SK-N-SH treated with all-trans-retinoic acid at 6 μM for 48 hours (cell line): Measurements from ENCODE around the gene RIPOR3.

ENCODE experiments used
- ATAC-seq: fragments of 200-7000 bp; cut with Tn5 transposase; 3 replicates; pipeline ENCODE4 v1.9.1; 2020; ENCODE audit warnings: mild to moderate bottlenecking, moderate library complexity
- BACH2 ChIP-seq: fragments of 250-450 bp; sonication (Bioruptor Pico); IDR thresholded peaks from 2 replicates; pipeline ENCODE4 v1.9.0; 2021; ENCODE audit warnings: mild to moderate bottlenecking, borderline replicate concordance
- CREB5 ChIP-seq: fragments of 250-450 bp; sonication (Bioruptor Pico); IDR thresholded peaks from 2 replicates; pipeline ENCODE4 v1.5.1; 2020; ENCODE audit warnings: low read depth, mild to moderate bottlenecking, moderate library complexity
- CSDC2 ChIP-seq: fragments of 250-450 bp; sonication (Bioruptor Pico); IDR thresholded peaks from 2 replicates; pipeline ENCODE4 v1.5.0; 2020; ENCODE audit warnings: mild to moderate bottlenecking, moderate library complexity
- CSRNP3 ChIP-seq: fragments of 250-450 bp; sonication (Bioruptor Pico); IDR thresholded peaks from 2 replicates; pipeline ENCODE4 v1.5.1; 2021; ENCODE audit warnings: mild to moderate bottlenecking, moderate library complexity
- ESRRG ChIP-seq: fragments of 250-450 bp; sonication (Bioruptor Pico); IDR thresholded peaks from 2 replicates; pipeline ENCODE4 v1.6.1; 2021; ENCODE audit warnings: mild to moderate bottlenecking
- ISL1 ChIP-seq: fragments of 250-450 bp; sonication (Bioruptor Pico); IDR thresholded peaks from 2 replicates; pipeline ENCODE4 v2.1.2; 2022; ENCODE audit warnings: mild to moderate bottlenecking, moderate library complexity
- OSR1 ChIP-seq: fragments of 250-450 bp; sonication (Bioruptor Pico); IDR thresholded peaks from 2 replicates; pipeline ENCODE4 v1.8.0; 2022; ENCODE audit warnings: moderate library complexity, mild to moderate bottlenecking, inconsistent platforms
- PATZ1 ChIP-seq: fragments of 250-450 bp; sonication (Bioruptor Pico); IDR thresholded peaks from 2 replicates; pipeline ENCODE4 v1.8.0; 2020; ENCODE audit warnings: mild to moderate bottlenecking, moderate library complexity, borderline replicate concordance
- POU6F1 ChIP-seq: fragments of 250-450 bp; sonication (Bioruptor Pico); IDR thresholded peaks from 2 replicates; pipeline ENCODE4 v1.8.0; 2021; ENCODE audit warnings: low read depth, mild to moderate bottlenecking, moderate library complexity, borderline replicate concordance
- PPARA ChIP-seq: fragments of 250-450 bp; sonication (Bioruptor Pico); IDR thresholded peaks from 2 replicates; pipeline ENCODE4 v1.5.0; 2020; ENCODE audit warnings: mild to moderate bottlenecking, borderline replicate concordance
- RARB ChIP-seq: fragments of 250-450 bp; sonication (Bioruptor Pico); IDR thresholded peaks from 2 replicates; pipeline ENCODE4 v1.8.0; 2021; ENCODE audit warnings: mild to moderate bottlenecking, moderate library complexity
- TCF4 ChIP-seq: fragments of 250-450 bp; sonication (Bioruptor Pico); IDR thresholded peaks from 2 replicates; pipeline ENCODE4 v1.8.0; 2021; ENCODE audit warnings: mild to moderate bottlenecking, moderate library complexity, borderline replicate concordance
- TOX ChIP-seq: fragments of 250-450 bp; sonication (Bioruptor Pico); IDR thresholded peaks from 2 replicates; pipeline ENCODE4 v1.8.0; 2021; ENCODE audit warnings: mild to moderate bottlenecking, moderate library complexity, borderline replicate concordance
- ZC3H10 ChIP-seq: fragments of 250-450 bp; sonication (Bioruptor Pico); IDR thresholded peaks from 2 replicates; pipeline ENCODE4 v1.5.1; 2021; ENCODE audit warnings: mild to moderate bottlenecking, moderate library complexity
- ZFP3 ChIP-seq: fragments of 250-450 bp; sonication (Bioruptor Pico); IDR thresholded peaks from 2 replicates; pipeline ENCODE4 v1.5.0; 2020; ENCODE audit warnings: mild to moderate bottlenecking, moderate library complexity
- ZFP30 ChIP-seq: fragments of 450-650 bp; formaldehyde crosslinking; IDR thresholded peaks from 2 replicates; pipeline ENCODE4 v1.5.0; 2022; ENCODE audit warnings: mild to moderate bottlenecking, moderate library complexity
- ZNF565 ChIP-seq: fragments of 450-650 bp; formaldehyde crosslinking; conservative IDR thresholded peaks from 2 replicates; pipeline ENCODE4 v1.5.0; 2020; ENCODE audit warnings: low read depth, mild to moderate bottlenecking, moderate library complexity
- ZNF8 ChIP-seq: fragments of 450-650 bp; formaldehyde crosslinking; IDR thresholded peaks from 2 replicates; pipeline ENCODE4 v1.5.0; 2020; ENCODE audit warnings: mild to moderate bottlenecking, moderate library complexity

RIPOR3 gene

GRCh38 chr20:50552979-50553378 lies 138.4 kb downstream of the RIPOR3 start:
- no peak for ATAC-seq
- TF ChIP-seq BACH2 (CRISPR knock-in tag): no peak
- no peak for TF ChIP-seq ZNF8 (CRISPR knock-in tag)
- no peak for TF ChIP-seq POU6F1 (CRISPR knock-in tag)
- no peak for TF ChIP-seq CSDC2
- TF ChIP-seq ZC3H10 (CRISPR knock-in tag): no peak
- TF ChIP-seq TCF4: no peak
- TF ChIP-seq TOX: no peak
- no peak for TF ChIP-seq CREB5 (CRISPR knock-in tag)
- TF ChIP-seq PATZ1 (CRISPR knock-in tag): no peak
- no peak for TF ChIP-seq RARB (CRISPR knock-in tag)
- no peak for TF ChIP-seq ISL1 (CRISPR knock-in tag)

GRCh38 chr20:50551288-50551687 lies 140.1 kb downstream of the RIPOR3 start:
- no peak for ATAC-seq
- TF ChIP-seq ESRRG (CRISPR knock-in tag) (no peak), ZNF565 (CRISPR knock-in tag) (no peak)

GRCh38 chr20:50550531-50550930 lies 140.8 kb downstream of the RIPOR3 start:
- TF ChIP-seq POU6F1 (CRISPR knock-in tag): no peak
- ATAC-seq: no peak

- TF ChIP-seq CREB5 (CRISPR knock-in tag) (no peak), ZC3H10 (CRISPR knock-in tag) (no peak), ZNF565 (CRISPR knock-in tag) (no peak), ZFP3 (no peak), CSDC2 (no peak), ISL1 (CRISPR knock-in tag) (no peak), RARB (CRISPR knock-in tag) (no peak), ZFP30 (no peak), ESRRG (CRISPR knock-in tag) (no peak), TCF4 (no peak)
- no peak for ATAC-seq
Observed at GRCh38 chr20:50548396-50548795, 142.9 kb downstream of the RIPOR3 start.

GRCh38 chr20:50547964-50548363 lies 143.4 kb downstream of the RIPOR3 start:
- TF ChIP-seq CSRNP3 (CRISPR knock-in tag) (no peak), CREB5 (CRISPR knock-in tag) (no peak), ESRRG (CRISPR knock-in tag) (no peak), TCF4 (no peak), PPARA (CRISPR knock-in tag) (no peak), OSR1 (CRISPR knock-in tag) (no peak)
- TF ChIP-seq, all 23 proteins: peak for 0
- ATAC-seq: no peak
